GM13976 (cell line): ENCODE measurements around the gene FHOD3.

Experiments
- DNase-seq: peaks from one replicate; pipeline ENCODE4 v3.0.0; 2012; ENCODE audit warnings: low spot score
- in situ Hi-C: fragments of 300-500 bp; cut with MboI; formaldehyde crosslinking; loops from one replicate; pipeline ENCODE4 v1.12.0; 2022; ENCODE audit warnings: low sequenced_read_pairs, mixed read lengths, inconsistent platforms; ENCODE audit not compliant: unreplicated experiment
- TF ChIP-seq, protein P1 (sequence below): IDR thresholded peaks from 2 replicates; pipeline ENCODE4 v1.5.1; 2012; ENCODE audit warnings: borderline replicate concordance, mild to moderate bottlenecking; ENCODE audit not compliant: insufficient read depth; ENCODE audit errors: extremely low read depth, missing control alignments, control extremely low read depth

The FHOD3 gene

DNA sequence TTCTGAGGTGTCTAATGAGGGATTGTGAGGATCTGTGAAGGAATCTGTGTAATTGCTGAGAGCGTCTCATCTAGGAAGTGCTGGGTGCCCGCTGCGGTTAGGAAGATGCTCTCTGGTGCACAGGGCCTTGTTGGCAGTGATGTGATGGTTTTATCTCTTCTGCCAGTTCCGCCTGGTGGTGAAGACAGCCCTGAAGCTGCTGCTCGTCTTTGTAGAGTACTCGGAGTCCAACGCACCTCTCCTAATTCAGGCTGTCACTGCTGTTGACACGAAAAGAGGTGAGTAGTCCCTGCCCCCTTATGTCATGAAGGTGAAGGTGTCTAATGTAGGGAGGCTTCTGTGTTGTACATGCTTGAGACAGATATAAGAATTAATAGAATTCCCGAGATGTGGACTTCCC lies 297.1 kb downstream of the FHOD3 start:
- in situ Hi-C loops: no loop called here
- no peak for DNase-seq
- TF ChIP-seq, protein P1, sequence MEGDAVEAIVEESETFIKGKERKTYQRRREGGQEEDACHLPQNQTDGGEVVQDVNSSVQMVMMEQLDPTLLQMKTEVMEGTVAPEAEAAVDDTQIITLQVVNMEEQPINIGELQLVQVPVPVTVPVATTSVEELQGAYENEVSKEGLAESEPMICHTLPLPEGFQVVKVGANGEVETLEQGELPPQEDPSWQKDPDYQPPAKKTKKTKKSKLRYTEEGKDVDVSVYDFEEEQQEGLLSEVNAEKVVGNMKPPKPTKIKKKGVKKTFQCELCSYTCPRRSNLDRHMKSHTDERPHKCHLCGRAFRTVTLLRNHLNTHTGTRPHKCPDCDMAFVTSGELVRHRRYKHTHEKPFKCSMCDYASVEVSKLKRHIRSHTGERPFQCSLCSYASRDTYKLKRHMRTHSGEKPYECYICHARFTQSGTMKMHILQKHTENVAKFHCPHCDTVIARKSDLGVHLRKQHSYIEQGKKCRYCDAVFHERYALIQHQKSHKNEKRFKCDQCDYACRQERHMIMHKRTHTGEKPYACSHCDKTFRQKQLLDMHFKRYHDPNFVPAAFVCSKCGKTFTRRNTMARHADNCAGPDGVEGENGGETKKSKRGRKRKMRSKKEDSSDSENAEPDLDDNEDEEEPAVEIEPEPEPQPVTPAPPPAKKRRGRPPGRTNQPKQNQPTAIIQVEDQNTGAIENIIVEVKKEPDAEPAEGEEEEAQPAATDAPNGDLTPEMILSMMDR: no peak

DNA sequence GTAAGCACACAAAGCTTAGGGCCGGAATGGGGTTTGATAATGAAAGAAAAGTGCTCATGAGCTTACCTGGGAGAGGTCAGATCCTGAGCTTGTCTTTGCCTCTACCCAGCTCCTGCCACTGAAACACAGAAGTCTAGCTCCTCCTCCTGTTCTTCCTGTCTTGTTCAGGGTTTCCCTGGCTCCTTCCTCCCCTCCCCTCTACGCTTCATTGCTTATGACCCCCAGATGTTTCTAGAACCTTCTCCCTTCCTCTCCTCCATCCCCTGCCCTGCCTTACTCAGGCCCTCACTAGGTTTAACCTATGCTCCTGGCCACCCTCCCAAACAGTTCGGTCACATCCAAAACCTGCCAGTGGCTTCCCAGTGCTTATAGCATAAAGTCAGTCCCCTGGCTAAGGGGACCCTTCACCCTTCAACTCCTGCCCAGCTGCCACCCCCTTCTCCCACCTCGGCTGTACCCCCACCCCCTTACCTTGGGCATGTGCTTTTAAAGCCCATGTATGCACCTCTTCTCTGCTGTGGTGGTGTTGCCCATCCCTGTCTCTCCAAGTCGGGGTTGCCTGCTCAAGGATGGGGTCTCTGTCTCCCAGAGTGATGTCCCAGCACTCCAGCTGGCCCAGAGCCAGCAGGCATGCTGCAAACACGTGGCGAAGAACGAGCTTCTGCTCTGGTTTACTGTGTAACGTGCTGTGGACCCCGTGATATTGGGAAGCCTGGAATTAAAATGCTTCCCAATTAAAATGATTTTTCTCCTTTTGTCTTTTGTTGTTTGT lies 297.7 kb downstream of the FHOD3 start:
- in situ Hi-C loops: no loop called here
- TF ChIP-seq, protein P1: no peak
- no peak for DNase-seq

DNA sequence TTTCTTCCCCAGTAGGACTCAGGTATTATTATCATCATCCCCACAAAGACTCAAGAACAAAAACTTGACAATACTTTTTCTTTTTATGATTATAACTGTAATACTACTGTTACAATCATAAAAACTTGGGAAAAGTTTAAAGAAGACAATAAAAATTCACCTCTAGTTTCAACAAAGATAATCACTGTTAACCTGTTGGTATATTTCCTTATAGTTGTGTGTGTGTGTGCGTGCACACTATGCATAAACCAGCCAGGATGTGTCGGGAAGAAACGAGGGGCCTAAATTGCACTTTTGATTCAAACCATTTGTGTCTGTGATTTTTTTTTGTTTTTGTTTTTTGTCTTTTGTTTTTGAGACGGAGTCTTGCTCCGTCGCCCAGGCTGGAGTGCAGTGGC lies 298.3 kb downstream of the FHOD3 start:
- TF ChIP-seq, protein P1: no peak
- no peak for DNase-seq
- in situ Hi-C loops: no loop called here

DNA sequence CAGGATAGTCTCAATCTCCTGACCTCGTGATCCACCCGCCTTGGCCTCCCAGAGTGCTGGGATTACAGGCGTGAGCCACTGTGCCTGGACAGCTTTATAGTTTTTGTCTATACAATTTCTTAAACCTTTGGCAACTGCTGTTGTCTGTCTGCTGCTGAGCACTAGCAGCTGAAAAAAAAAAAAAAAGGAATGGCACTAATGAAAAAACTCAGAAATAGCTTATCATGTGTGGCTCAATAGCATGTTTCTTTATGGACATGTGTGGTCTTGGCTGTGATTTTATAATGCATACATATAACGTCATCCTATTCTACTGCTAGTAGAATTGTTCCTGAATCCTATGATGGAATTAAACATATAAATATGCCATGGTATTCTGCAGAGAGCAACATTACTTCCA lies 300.1 kb downstream of the FHOD3 start:
- no peak for DNase-seq
- in situ Hi-C loops: no loop called here
- TF ChIP-seq, protein P1: no peak

DNA sequence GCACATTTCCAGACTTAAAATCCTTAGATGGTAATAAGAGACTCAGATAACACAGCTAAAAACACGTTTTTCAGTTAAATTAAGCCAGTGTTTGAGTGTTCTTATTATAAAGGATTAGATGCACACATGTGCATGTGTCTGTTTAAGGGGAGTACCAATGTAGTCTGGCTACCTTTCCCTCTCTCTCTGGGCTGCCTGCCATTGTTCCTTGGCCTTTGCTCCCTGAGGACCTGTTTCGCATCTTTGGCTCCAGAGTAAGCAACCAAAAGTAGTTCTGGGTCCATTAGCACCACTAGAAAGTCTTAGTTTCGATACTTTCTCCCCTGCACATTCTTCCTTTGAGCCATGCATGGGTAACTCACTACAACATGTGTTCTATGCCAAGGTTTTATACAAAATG lies 303.0 kb downstream of the FHOD3 start:
- in situ Hi-C loops: no loop called here
- TF ChIP-seq, protein P1: no peak
- no peak for DNase-seq

DNA sequence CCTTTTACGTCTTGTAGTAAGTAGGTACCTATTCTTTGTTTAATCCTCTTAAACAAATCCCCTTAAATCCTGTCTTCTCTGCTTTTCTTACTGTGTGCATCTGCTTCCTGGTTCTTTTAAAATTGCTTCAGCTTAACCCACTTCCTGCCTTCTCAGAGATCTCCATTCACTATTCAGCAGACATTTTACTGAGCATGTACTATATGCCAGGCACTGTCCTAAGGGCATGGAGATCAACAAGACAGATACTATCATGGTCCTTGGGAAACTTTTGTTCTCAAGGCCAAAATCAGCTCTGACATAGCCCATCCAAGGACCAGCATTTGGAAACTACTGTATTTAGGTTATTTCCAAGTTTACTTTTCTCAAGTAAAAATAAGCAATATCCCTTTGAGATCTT lies 303.8 kb downstream of the FHOD3 start:
- in situ Hi-C loops: no loop called here
- TF ChIP-seq, protein P1: no peak
- no peak for DNase-seq

DNA sequence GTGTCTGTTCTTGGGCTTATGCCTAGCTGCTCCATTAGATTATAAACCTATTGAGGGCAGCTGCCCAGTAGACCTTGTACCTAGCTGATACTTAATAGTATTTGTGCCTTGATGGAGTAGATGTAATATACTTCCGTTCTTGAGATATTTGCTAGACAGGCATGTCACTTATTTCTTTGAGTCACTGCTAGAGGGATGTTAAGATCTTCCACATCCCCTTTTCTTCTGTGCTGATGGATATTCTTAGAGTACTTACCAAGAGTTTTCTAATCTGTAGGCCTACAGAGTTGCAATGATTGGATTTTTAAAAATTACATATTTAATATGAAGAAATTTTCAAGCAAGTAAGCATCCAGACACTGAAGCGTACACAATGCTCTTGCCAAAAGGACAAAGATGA lies 304.6 kb downstream of the FHOD3 start:
- DNase-seq: no peak
- in situ Hi-C loops: no loop called here
- TF ChIP-seq, protein P1: no peak
